ENCODE data around the gene RBM22.

RBM22 gene

GRCh38 chr5:150648294-150649107 lies 52.4 kb downstream of the RBM22 start:
- no peak for TF ChIP-seq CTCF (IDR thresholded peaks at IDR 0.05)

GRCh38 chr5:150647275-150648251 lies 53.3 kb downstream of the RBM22 start:
- TF ChIP-seq CTCF (IDR thresholded peaks at IDR 0.05), result no peak

- no peak for TF ChIP-seq CTCF (IDR thresholded peaks at IDR 0.05)
Observed at GRCh38 chr5:150645070-150645700, 55.7 kb downstream of the RBM22 start.

GRCh38 chr5:150644514-150644913 lies 56.3 kb downstream of the RBM22 start:
- TF ChIP-seq CTCF (IDR thresholded peaks at IDR 0.05), result no peak

GRCh38 chr5:150644058-150644457 lies 56.8 kb downstream of the RBM22 start:
- TF ChIP-seq CTCF (IDR thresholded peaks at IDR 0.05), result no peak

- no peak for TF ChIP-seq CTCF (IDR thresholded peaks at IDR 0.05)
Observed at GRCh38 chr5:150642991-150643710, 57.7 kb downstream of the RBM22 start.

GRCh38 chr5:150642567-150642927 lies 58.3 kb downstream of the RBM22 start:
- TF ChIP-seq CTCF (IDR thresholded peaks at IDR 0.05), result no peak

All from LNCAP (cell line).